ENCODE measurements around the gene GRXCR2.

GRXCR2 gene

GRCh38 chr5:145872914-145873313, at the start of gene GRXCR2:
Gene GRXCR2 (minus strand): TSS chr5:145873014. CDS start chr5:145872968, 46 bp downstream.
- H3K9me3 ChIP-seq (ENCODE audit: control insufficient read depth, low read length), result no peaks in the 10 kb centered on the region
- H3K36me3 ChIP-seq (ENCODE audit: control insufficient read depth, insufficient read depth, low read length), result no peaks in the 10 kb centered on the region
- no peaks in the 10 kb centered on the region for H3K4me1 ChIP-seq (ENCODE audit: control insufficient read depth, insufficient read depth, low read length)
- H3K4me3 ChIP-seq (ENCODE audit: low read length), result no peak within 1 kb of the TSS
- no peaks in the 10 kb centered on the region for H3K27me3 ChIP-seq (ENCODE audit: control insufficient read depth, insufficient read depth, low read length)
- no peak within 1 kb of the TSS for H3K9ac ChIP-seq (ENCODE audit: low read length)

GRCh38 chr5:145922059-145922458, 49.2 kb upstream of the GRXCR2 start:
- no peaks in the 10 kb centered on the region for H3K27me3 ChIP-seq (ENCODE audit: control insufficient read depth, insufficient read depth, low read length)
- no peaks in the 10 kb centered on the region for H3K36me3 ChIP-seq (ENCODE audit: control insufficient read depth, insufficient read depth, low read length)
- no peak overlapping the region for H3K9ac ChIP-seq (ENCODE audit: low read length)
- H3K4me1 ChIP-seq (ENCODE audit: control insufficient read depth, insufficient read depth, low read length), result no peaks in the 10 kb centered on the region
- no peaks in the 10 kb centered on the region for H3K9me3 ChIP-seq (ENCODE audit: control insufficient read depth, low read length)
- no peak overlapping the region for H3K4me3 ChIP-seq (ENCODE audit: low read length)

GRCh38 chr5:145921211-145921610, 48.4 kb upstream of the GRXCR2 start:
- Histone ChIP-seq H3K4me1 (ENCODE audit: control insufficient read depth, insufficient read depth, low read length) (no peaks in the 10 kb centered on the region), H3K9me3 (ENCODE audit: control insufficient read depth, low read length) (no peaks in the 10 kb centered on the region), H3K9ac (ENCODE audit: low read length) (no peak overlapping the region), H3K27me3 (ENCODE audit: control insufficient read depth, insufficient read depth, low read length) (no peaks in the 10 kb centered on the region), H3K4me3 (ENCODE audit: low read length) (no peak overlapping the region), H3K36me3 (ENCODE audit: control insufficient read depth, insufficient read depth, low read length) (no peaks in the 10 kb centered on the region)

GRCh38 chr5:145920542-145921210, 47.9 kb upstream of the GRXCR2 start:
- Histone ChIP-seq H3K27me3 (ENCODE audit: control insufficient read depth, insufficient read depth, low read length) (no peaks in the 10 kb centered on the region), H3K36me3 (ENCODE audit: control insufficient read depth, insufficient read depth, low read length) (no peaks in the 10 kb centered on the region), H3K9ac (ENCODE audit: low read length) (no peak overlapping the region), H3K9me3 (ENCODE audit: control insufficient read depth, low read length) (no peaks in the 10 kb centered on the region), H3K4me3 (ENCODE audit: low read length) (no peak overlapping the region), H3K4me1 (ENCODE audit: control insufficient read depth, insufficient read depth, low read length) (no peaks in the 10 kb centered on the region)

- Histone ChIP-seq H3K9me3 (ENCODE audit: control insufficient read depth, low read length) (no peaks in the 10 kb centered on the region), H3K4me3 (ENCODE audit: low read length) (no peak overlapping the region), H3K4me1 (ENCODE audit: control insufficient read depth, insufficient read depth, low read length) (no peaks in the 10 kb centered on the region), H3K27me3 (ENCODE audit: control insufficient read depth, insufficient read depth, low read length) (no peaks in the 10 kb centered on the region), H3K36me3 (ENCODE audit: control insufficient read depth, insufficient read depth, low read length) (no peaks in the 10 kb centered on the region), H3K9ac (ENCODE audit: low read length) (no peak overlapping the region)
These were observed 46.6 kb upstream of the GRXCR2 start for GRCh38 chr5:145919413-145919812.

GRCh38 chr5:145918397-145918796, 45.6 kb upstream of the GRXCR2 start:
- no peaks in the 10 kb centered on the region for H3K27me3 ChIP-seq (ENCODE audit: control insufficient read depth, insufficient read depth, low read length)
- H3K4me3 ChIP-seq (ENCODE audit: low read length), result no peak overlapping the region
- no peaks in the 10 kb centered on the region for H3K36me3 ChIP-seq (ENCODE audit: control insufficient read depth, insufficient read depth, low read length)
- no peaks in the 10 kb centered on the region for H3K9me3 ChIP-seq (ENCODE audit: control insufficient read depth, low read length)
- H3K9ac ChIP-seq (ENCODE audit: low read length), result no peak overlapping the region
- H3K4me1 ChIP-seq (ENCODE audit: control insufficient read depth, insufficient read depth, low read length), result no peaks in the 10 kb centered on the region

GRCh38 chr5:145917288-145917687, 44.5 kb upstream of the GRXCR2 start:
- H3K9ac ChIP-seq (ENCODE audit: low read length), result no peak overlapping the region
- H3K4me3 ChIP-seq (ENCODE audit: low read length), result no peak overlapping the region
- H3K9me3 ChIP-seq (ENCODE audit: control insufficient read depth, low read length), result no peaks in the 10 kb centered on the region
- no peaks in the 10 kb centered on the region for H3K4me1 ChIP-seq (ENCODE audit: control insufficient read depth, insufficient read depth, low read length)
- no peaks in the 10 kb centered on the region for H3K27me3 ChIP-seq (ENCODE audit: control insufficient read depth, insufficient read depth, low read length)
- no peaks in the 10 kb centered on the region for H3K36me3 ChIP-seq (ENCODE audit: control insufficient read depth, insufficient read depth, low read length)

GRCh38 chr5:145915970-145916638, 43.3 kb upstream of the GRXCR2 start:
- Histone ChIP-seq H3K9me3 (ENCODE audit: control insufficient read depth, low read length) (no peaks in the 10 kb centered on the region), H3K9ac (ENCODE audit: low read length) (no peak overlapping the region), H3K4me3 (ENCODE audit: low read length) (no peak overlapping the region), H3K36me3 (ENCODE audit: control insufficient read depth, insufficient read depth, low read length) (no peaks in the 10 kb centered on the region), H3K4me1 (ENCODE audit: control insufficient read depth, insufficient read depth, low read length) (no peaks in the 10 kb centered on the region), H3K27me3 (ENCODE audit: control insufficient read depth, insufficient read depth, low read length) (no peaks in the 10 kb centered on the region)

GRCh38 chr5:145913701-145914100, 40.9 kb upstream of the GRXCR2 start:
- Histone ChIP-seq H3K4me1 (ENCODE audit: control insufficient read depth, insufficient read depth, low read length) (no peaks in the 10 kb centered on the region), H3K4me3 (ENCODE audit: low read length) (no peak overlapping the region), H3K36me3 (ENCODE audit: control insufficient read depth, insufficient read depth, low read length) (no peaks in the 10 kb centered on the region), H3K27me3 (ENCODE audit: control insufficient read depth, insufficient read depth, low read length) (no peaks in the 10 kb centered on the region), H3K9ac (ENCODE audit: low read length) (no peak overlapping the region), H3K9me3 (ENCODE audit: control insufficient read depth, low read length) (no peaks in the 10 kb centered on the region)

GRCh38 chr5:145912594-145912993, 39.8 kb upstream of the GRXCR2 start:
- no peaks in the 10 kb centered on the region for H3K27me3 ChIP-seq (ENCODE audit: control insufficient read depth, insufficient read depth, low read length)
- no peak overlapping the region for H3K9ac ChIP-seq (ENCODE audit: low read length)
- no peaks in the 10 kb centered on the region for H3K9me3 ChIP-seq (ENCODE audit: control insufficient read depth, low read length)
- no peaks in the 10 kb centered on the region for H3K36me3 ChIP-seq (ENCODE audit: control insufficient read depth, insufficient read depth, low read length)
- H3K4me1 ChIP-seq (ENCODE audit: control insufficient read depth, insufficient read depth, low read length), result no peaks in the 10 kb centered on the region
- no peak overlapping the region for H3K4me3 ChIP-seq (ENCODE audit: low read length)

- Histone ChIP-seq H3K36me3 (ENCODE audit: control insufficient read depth, insufficient read depth, low read length) (no peaks in the 10 kb centered on the region), H3K9ac (ENCODE audit: low read length) (no peak overlapping the region), H3K4me3 (ENCODE audit: low read length) (no peak overlapping the region), H3K4me1 (ENCODE audit: control insufficient read depth, insufficient read depth, low read length) (no peaks in the 10 kb centered on the region), H3K9me3 (ENCODE audit: control insufficient read depth, low read length) (no peaks in the 10 kb centered on the region), H3K27me3 (ENCODE audit: control insufficient read depth, insufficient read depth, low read length) (no peaks in the 10 kb centered on the region)
These were observed 39.2 kb upstream of the GRXCR2 start for GRCh38 chr5:145912019-145912418.

- no peaks in the 10 kb centered on the region for H3K4me1 ChIP-seq (ENCODE audit: control insufficient read depth, insufficient read depth, low read length)
- H3K4me3 ChIP-seq (ENCODE audit: low read length), result no peak overlapping the region
- no peaks in the 10 kb centered on the region for H3K9me3 ChIP-seq (ENCODE audit: control insufficient read depth, low read length)
- H3K27me3 ChIP-seq (ENCODE audit: control insufficient read depth, insufficient read depth, low read length), result no peaks in the 10 kb centered on the region
- H3K9ac ChIP-seq (ENCODE audit: low read length), result no peak overlapping the region
- no peaks in the 10 kb centered on the region for H3K36me3 ChIP-seq (ENCODE audit: control insufficient read depth, insufficient read depth, low read length)
These were observed 38.4 kb upstream of the GRXCR2 start for GRCh38 chr5:145911164-145911563.
